Left lung (tissue), 10 donors: ENCODE data around the gene EMILIN2. TPM values are rescaled to one million over a fixed set of nuclear protein-coding genes. Genes with fewer than 3 reads are reported as not detected.

ENCODE experiments used
- ATAC-seq: fragments of 200-7000 bp; cut with Tn5 transposase; one replicate; pipeline ENCODE4 v1.9.1; 2020; ENCODE audit warnings: moderate library complexity
- DNase-seq, 4 donors: peaks; one replicate each; pipeline ENCODE4 v3.0.0-alpha.2; 2013 to 2020
- H3K27ac ChIP-seq, 2 donors: fragments of 200-600 bp; sonication (generic) in 1 of 2; one replicate each; pipeline versions ENCODE4 v1.5.0 to v1.8.0; 2020 to 2021
- H3K27me3 ChIP-seq, 2 donors: fragments of 200-600 bp; sonication (generic) in 1 of 2; one replicate each; pipeline versions ENCODE4 v1.5.0 to v1.8.0; 2020 to 2021
- H3K36me3 ChIP-seq, 2 donors: fragments of 200-600 bp; sonication (generic) in 1 of 2; one replicate each; pipeline versions ENCODE4 v1.5.0 to v1.8.0; 2020 to 2021
- H3K4me1 ChIP-seq, 2 donors: fragments of 200-600 bp; one replicate each; pipeline ENCODE4 v1.8.0; 2021
- H3K4me3 ChIP-seq, 2 donors: fragments of 200-600 bp; sonication (generic) in 1 of 2; one replicate each; pipeline versions ENCODE4 v1.5.0 to v1.8.0; 2020 to 2021; ENCODE audit warnings: mild to moderate bottlenecking in 1 of 2
- H3K9me3 ChIP-seq, 2 donors: fragments of 200-600 bp; sonication (generic) in 1 of 2; one replicate each; pipeline versions ENCODE4 v1.5.0 to v1.8.0; 2020 to 2021
- CTCF ChIP-seq, 2 donors: fragments of 200-600 bp; sonication (generic) in 1 of 2; IDR thresholded peaks; one replicate each; pipeline versions ENCODE4 v1.5.0 to v1.8.0; 2021; ENCODE audit warnings: antibody characterized with exemption in 2 of 2
- intact Hi-C, 2 donors: fragments of 100-400 bp; cut with DNase I; formaldehyde crosslinking; loops; one replicate each; pipeline versions ENCODE4 v1.11.2 to v1.14.2; 2022
- polyA plus RNA-seq, 6 donors: library from polyadenylated mRNA; unstranded; fragments of 120-200 nt; gene quantifications; one replicate each; pipeline ENCODE4 v1.2.1, GENCODE V29; 2013; ENCODE audit not compliant: insufficient read length in 6 of 6
- total RNA-seq, 2 donors: library from RNA; stranded (reverse); fragmentation: NEBNext Ultra II Directional; extraction: Animal tissue kit (Norgen Biotek cat#: 25700); gene quantifications; one replicate each; pipeline ENCODE4 v1.2.1, GENCODE V29; 2021
- donor health status: DM: no; HTN: yes; CAD: no.
- donor health status: DM: no; HTN: no; CAD: no.

Gene EMILIN2
- total and polyA plus RNA-seq, 8 donors: 10.6 to 56.2 (median 15.1) TPM

DNA sequence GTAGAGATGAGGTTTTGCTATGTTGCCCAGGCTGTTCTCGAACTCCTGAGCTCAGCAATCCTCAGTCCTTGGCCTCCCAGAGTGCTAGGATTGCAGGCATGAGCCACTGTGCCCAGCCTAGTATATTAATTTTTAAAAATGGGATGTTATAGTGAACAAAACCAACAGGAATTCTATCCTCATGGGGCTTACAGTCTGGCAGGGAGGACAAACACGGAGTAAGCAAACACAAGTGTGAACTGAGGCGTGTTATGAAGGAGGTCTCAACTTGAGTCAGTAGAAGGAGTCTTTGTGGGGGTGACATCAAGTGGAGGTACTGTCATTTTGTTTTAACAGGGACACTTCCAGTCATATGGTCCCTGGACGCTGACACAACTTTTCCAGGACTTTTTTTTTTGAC lies 33.1 kb downstream of the EMILIN2 start:
- H3K36me3 ChIP-seq: no peaks in the 10 kb centered on the region
- DNase-seq: no peak
- no peak overlapping the region for H3K27ac ChIP-seq
- H3K4me1 ChIP-seq: peaks cover 0 to 41% of the 10 kb centered on the region in 2 donors
- H3K9me3 ChIP-seq: no peaks in the 10 kb centered on the region
- no peak overlapping the region for H3K4me3 ChIP-seq
- intact Hi-C loops: no loop called here
- no peak for ATAC-seq
- no peaks in the 10 kb centered on the region for H3K27me3 ChIP-seq
- TF ChIP-seq CTCF (IDR thresholded peaks at IDR 0.05): no peak

DNA sequence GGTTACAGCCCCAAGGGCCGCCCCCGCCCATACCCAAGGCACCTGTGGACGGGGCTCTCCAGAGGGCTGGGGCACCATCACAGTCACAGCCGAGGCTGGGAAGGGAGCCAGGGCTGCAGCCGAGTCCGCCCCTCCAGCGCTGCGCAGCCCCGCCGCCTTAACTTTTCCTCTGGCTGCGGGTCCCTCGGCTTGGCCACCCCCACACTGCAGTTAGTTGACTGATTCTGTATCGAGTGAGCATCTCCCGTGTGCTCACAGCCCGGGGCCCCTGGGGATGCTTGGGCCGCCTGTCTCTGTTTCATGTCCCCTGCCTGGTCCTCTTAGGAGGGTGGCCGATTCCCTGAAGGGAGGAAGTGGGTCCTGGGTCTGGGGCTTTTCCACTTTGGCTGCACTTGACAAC lies 33.7 kb downstream of the EMILIN2 start:
- Histone ChIP-seq H3K36me3 (no peaks in the 10 kb centered on the region), H3K4me3 (no peak overlapping the region), H3K27me3 (no peaks in the 10 kb centered on the region), H3K27ac (no peak overlapping the region), H3K4me1 (peaks cover 0 to 37% of the 10 kb centered on the region in 2 donors), H3K9me3 (no peaks in the 10 kb centered on the region)
- ATAC-seq (no peak), DNase-seq (no peak)
- no peak for TF ChIP-seq CTCF (IDR thresholded peaks at IDR 0.05)
- intact Hi-C loops: no loop called here

GRCh38 chr18:2881088-2881839 lies 34.5 kb downstream of the EMILIN2 start:
- Histone ChIP-seq H3K36me3 (peaks cover 0 to under 1% of the 10 kb centered on the region in 2 donors), H3K4me1 (peaks cover 0 to 35% of the 10 kb centered on the region in 2 donors), H3K27me3 (no peaks in the 10 kb centered on the region), H3K27ac (peak overlapping the region; percentile 16 to 24), H3K9me3 (no peaks in the 10 kb centered on the region), H3K4me3 (no peak overlapping the region)
- ATAC-seq (peak; percentile 70), DNase-seq (peak in 2 of 4 donors; percentile 44 to 60)
- no peak for TF ChIP-seq CTCF (IDR thresholded peaks at IDR 0.05)
- intact Hi-C loops: no loop called here

DNA sequence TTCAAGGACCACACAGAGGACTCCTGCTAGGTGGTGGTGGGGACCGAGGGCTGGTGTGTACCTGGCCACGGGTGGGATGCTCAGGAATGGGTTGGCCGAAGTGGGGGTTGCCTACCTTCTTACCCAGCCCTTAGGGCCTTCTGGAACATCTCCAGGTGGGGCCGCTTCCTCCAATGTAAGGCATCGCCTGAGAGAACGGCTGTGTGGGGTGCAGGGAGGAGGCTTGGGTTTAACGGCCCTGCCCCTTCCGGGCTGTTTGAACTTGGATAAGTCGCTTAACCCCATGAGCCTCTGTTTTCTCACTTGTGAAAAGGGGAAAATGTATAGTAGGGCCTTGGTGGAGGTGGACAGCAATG lies 35.0 kb downstream of the EMILIN2 start:
- Histone ChIP-seq H3K4me1 (peaks cover 0 to 33% of the 10 kb centered on the region in 2 donors), H3K27me3 (no peaks in the 10 kb centered on the region), H3K27ac (peak overlapping the region; percentile 16 to 24), H3K4me3 (no peak overlapping the region), H3K36me3 (peaks cover 0 to 3% of the 10 kb centered on the region in 2 donors), H3K9me3 (no peaks in the 10 kb centered on the region)
- intact Hi-C loops: no loop called here
- TF ChIP-seq CTCF (IDR thresholded peaks at IDR 0.05): no peak
- no peak for ATAC-seq
- DNase-seq: no peak

DNA sequence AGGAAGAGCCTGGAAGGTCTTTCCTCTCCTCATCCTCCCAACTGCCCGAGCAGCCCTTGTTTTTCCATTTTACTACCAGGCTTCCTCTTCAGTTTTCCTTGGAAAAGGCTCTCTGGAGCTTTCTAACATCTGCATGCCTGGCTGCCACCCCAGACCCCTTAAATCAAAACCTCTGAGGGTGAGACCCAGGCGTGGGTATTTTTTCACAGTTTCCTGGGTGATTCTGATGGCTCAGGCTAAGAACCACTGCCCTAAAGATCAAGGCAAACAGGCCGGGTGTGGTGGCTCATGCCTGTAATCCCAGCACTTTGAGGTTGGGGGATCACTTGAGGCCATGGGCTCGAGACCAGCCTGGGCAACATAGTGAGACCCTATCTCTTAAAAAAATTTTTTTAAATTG lies 35.4 kb downstream of the EMILIN2 start:
- Histone ChIP-seq H3K27me3 (no peaks in the 10 kb centered on the region), H3K9me3 (no peaks in the 10 kb centered on the region), H3K4me3 (no peak overlapping the region), H3K27ac (no peak overlapping the region), H3K4me1 (peaks cover 0 to 29% of the 10 kb centered on the region in 2 donors), H3K36me3 (peaks cover 0 to 3% of the 10 kb centered on the region in 2 donors)
- ATAC-seq: no peak
- TF ChIP-seq CTCF (IDR thresholded peaks at IDR 0.05): no peak
- intact Hi-C loops: no loop called here
- DNase-seq: no peak
